Measurements from ENCODE around the gene RAMP3.

The RAMP3 gene

DNA sequence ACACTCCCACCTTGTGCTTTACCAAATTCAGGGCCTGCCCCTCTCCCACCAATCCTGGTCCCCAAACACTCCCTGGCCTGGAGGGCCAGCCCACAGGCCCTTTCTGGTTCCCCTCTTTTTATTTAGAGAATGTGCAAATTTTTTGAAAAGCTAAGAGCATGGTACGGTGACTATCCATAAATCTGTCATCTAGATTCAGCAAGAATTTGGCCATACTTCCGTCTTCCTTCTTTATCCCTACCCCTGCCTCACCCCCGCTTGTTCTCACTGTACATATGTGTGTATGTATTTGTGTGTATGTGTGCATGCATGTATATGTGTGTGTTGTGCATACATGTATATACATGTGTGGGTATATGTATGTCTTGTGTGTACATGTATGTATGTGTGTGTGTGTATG lies 38.0 kb upstream of the RAMP3 start:
- no peaks in the 10 kb centered on the region for H3K36me3 ChIP-seq (ENCODE audit: control insufficient read depth, insufficient read depth, low read length)
- no peak overlapping the region for H3K4me3 ChIP-seq (ENCODE audit: low read depth, low read length)
- no peaks in the 10 kb centered on the region for H3K9me3 ChIP-seq (ENCODE audit: control insufficient read depth, insufficient read depth, low read length)
- H3K27me3 ChIP-seq (ENCODE audit: control insufficient read depth, insufficient read depth, low read length), result no peaks in the 10 kb centered on the region
- peaks cover 14% of the 10 kb centered on the region for H3K4me1 ChIP-seq (ENCODE audit: control insufficient read depth, insufficient read depth, low read length)
- H3K27ac ChIP-seq (ENCODE audit: low read depth, low read length), result no peak overlapping the region
- H3K9ac ChIP-seq (ENCODE audit: low read depth, low read length), result no peak overlapping the region

DNA sequence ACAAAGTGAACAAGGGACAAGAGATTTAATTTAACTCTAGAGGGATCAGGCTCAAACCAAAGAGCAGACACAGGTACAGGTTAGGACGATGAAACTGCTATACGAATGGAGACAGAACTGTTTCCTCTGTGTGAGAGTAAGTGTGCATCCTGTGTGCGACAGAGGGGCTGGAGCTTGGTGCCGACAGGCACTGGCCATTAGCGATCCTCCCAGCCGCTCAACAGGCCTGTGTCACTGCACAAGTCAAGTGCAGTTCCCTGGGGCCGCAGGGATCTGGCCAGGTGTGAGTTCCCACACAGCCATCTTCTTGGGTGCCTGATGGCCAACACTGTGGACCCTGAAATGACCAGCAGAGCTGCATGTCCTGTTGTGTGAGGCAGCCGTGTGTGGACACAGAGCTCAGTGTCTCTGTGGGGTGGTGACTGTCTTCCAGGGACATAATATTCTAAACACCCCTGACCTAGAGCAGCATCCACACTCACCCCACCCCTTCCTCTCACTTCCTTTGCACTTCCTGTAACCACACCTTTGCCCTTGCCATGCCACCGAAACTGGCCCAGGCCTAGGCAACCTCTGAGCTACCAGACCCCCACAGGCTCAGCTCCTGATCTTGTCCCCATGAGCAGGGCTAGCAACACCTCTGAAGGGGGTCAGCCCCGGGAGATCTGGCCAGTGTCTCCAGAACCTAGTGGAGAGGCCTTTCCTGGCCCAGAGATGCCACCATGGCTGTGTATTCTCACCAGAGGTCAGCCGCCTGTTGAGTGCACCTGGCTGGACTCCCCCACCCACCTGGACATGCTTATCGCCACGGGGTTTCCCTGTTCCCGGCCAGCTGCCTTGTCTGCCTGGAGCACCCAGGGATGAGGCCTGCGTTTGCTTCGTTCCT lies 34.4 kb upstream of the RAMP3 start:
- peaks cover 14% of the 10 kb centered on the region for H3K4me1 ChIP-seq (ENCODE audit: control insufficient read depth, insufficient read depth, low read length)
- no peaks in the 10 kb centered on the region for H3K27me3 ChIP-seq (ENCODE audit: control insufficient read depth, insufficient read depth, low read length)
- no peak overlapping the region for H3K27ac ChIP-seq (ENCODE audit: low read depth, low read length)
- H3K9me3 ChIP-seq (ENCODE audit: control insufficient read depth, insufficient read depth, low read length), result no peaks in the 10 kb centered on the region
- no peak overlapping the region for H3K9ac ChIP-seq (ENCODE audit: low read depth, low read length)
- H3K36me3 ChIP-seq (ENCODE audit: control insufficient read depth, insufficient read depth, low read length), result no peaks in the 10 kb centered on the region
- no peak overlapping the region for H3K4me3 ChIP-seq (ENCODE audit: low read depth, low read length)

- H3K4me3 ChIP-seq (ENCODE audit: low read depth, low read length), result no peak overlapping the region
- H3K36me3 ChIP-seq (ENCODE audit: control insufficient read depth, insufficient read depth, low read length), result no peaks in the 10 kb centered on the region
- peak overlapping the region; percentile 2 for H3K27ac ChIP-seq (ENCODE audit: low read depth, low read length)
- H3K9ac ChIP-seq (ENCODE audit: low read depth, low read length), result no peak overlapping the region
- no peaks in the 10 kb centered on the region for H3K9me3 ChIP-seq (ENCODE audit: control insufficient read depth, insufficient read depth, low read length)
- H3K4me1 ChIP-seq (ENCODE audit: control insufficient read depth, insufficient read depth, low read length), result peaks cover 14% of the 10 kb centered on the region
- H3K27me3 ChIP-seq (ENCODE audit: control insufficient read depth, insufficient read depth, low read length), result no peaks in the 10 kb centered on the region
These were observed 33.5 kb upstream of the RAMP3 start for GRCh38 chr7:45123913-45124710.

DNA sequence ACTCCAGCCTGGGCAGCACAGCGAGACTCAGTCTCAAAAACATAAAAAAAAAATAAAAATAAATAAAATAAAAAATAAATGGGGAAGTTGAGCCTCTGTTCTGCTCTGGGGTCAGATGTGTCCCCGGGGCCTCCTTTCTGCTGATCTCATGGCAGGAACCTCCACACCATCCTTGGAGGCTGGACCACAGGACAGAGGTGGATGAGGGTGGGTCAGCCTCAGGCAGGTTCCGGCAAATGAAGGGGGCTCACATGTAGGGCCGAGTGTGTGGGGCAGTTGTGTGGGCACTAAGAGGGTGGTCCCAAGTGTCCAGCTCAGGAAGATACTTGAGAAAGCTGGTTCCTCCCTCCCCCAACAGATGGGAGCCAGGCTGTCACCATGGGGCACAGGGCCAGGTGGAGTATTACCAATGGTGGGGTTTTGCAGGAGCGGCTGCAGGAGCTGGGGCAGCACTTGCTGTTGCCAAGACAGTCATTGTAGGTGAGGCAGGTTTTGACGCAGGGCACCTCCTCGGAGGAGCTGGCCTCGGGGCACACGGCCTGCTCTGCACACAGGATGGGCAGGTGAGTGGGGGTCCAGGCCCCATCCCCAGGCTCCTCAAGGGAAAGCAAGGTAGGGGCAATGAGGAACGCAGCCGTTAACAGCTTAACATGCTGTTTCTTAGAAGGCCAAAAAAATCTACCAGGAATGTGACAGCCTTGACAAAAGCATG lies 32.2 kb upstream of the RAMP3 start:
- no peak overlapping the region for H3K4me3 ChIP-seq (ENCODE audit: low read depth, low read length)
- H3K9me3 ChIP-seq (ENCODE audit: control insufficient read depth, insufficient read depth, low read length), result no peaks in the 10 kb centered on the region
- H3K36me3 ChIP-seq (ENCODE audit: control insufficient read depth, insufficient read depth, low read length), result no peaks in the 10 kb centered on the region
- H3K4me1 ChIP-seq (ENCODE audit: control insufficient read depth, insufficient read depth, low read length), result peaks cover 14% of the 10 kb centered on the region
- no peak overlapping the region for H3K27ac ChIP-seq (ENCODE audit: low read depth, low read length)
- no peak overlapping the region for H3K9ac ChIP-seq (ENCODE audit: low read depth, low read length)
- H3K27me3 ChIP-seq (ENCODE audit: control insufficient read depth, insufficient read depth, low read length), result no peaks in the 10 kb centered on the region

- Histone ChIP-seq H3K9ac (ENCODE audit: low read depth, low read length) (no peak overlapping the region), H3K4me3 (ENCODE audit: low read depth, low read length) (no peak overlapping the region), H3K4me1 (ENCODE audit: control insufficient read depth, insufficient read depth, low read length) (peaks cover 14% of the 10 kb centered on the region), H3K27me3 (ENCODE audit: control insufficient read depth, insufficient read depth, low read length) (no peaks in the 10 kb centered on the region), H3K9me3 (ENCODE audit: control insufficient read depth, insufficient read depth, low read length) (no peaks in the 10 kb centered on the region), H3K27ac (ENCODE audit: low read depth, low read length) (no peak overlapping the region), H3K36me3 (ENCODE audit: control insufficient read depth, insufficient read depth, low read length) (no peaks in the 10 kb centered on the region)
These were observed 31.4 kb upstream of the RAMP3 start for GRCh38 chr7:45126201-45126600.

DNA sequence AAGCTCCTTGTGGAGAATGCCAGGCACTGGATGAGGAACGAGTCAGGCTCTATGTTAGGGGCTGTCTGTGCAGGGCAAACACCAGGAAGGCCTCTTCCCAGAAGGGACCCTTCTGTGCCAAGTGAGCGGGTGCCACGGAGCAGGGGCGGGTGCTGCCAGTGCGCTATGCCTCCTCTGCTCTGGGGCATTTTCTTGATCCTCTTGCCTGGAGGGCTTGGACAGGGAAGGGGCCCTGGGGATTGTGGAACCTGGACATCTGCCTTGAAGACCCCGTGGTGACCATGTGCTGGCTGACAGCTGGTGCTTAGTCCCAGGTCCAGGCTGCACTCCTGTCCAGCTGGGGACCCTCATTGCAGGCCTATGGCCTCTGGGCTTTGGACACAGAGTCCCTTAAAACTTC lies 30.7 kb upstream of the RAMP3 start:
- no peaks in the 10 kb centered on the region for H3K9me3 ChIP-seq (ENCODE audit: control insufficient read depth, insufficient read depth, low read length)
- no peak overlapping the region for H3K9ac ChIP-seq (ENCODE audit: low read depth, low read length)
- H3K27me3 ChIP-seq (ENCODE audit: control insufficient read depth, insufficient read depth, low read length), result no peaks in the 10 kb centered on the region
- H3K36me3 ChIP-seq (ENCODE audit: control insufficient read depth, insufficient read depth, low read length), result no peaks in the 10 kb centered on the region
- H3K4me3 ChIP-seq (ENCODE audit: low read depth, low read length), result no peak overlapping the region
- no peak overlapping the region for H3K27ac ChIP-seq (ENCODE audit: low read depth, low read length)
- peaks cover 14% of the 10 kb centered on the region for H3K4me1 ChIP-seq (ENCODE audit: control insufficient read depth, insufficient read depth, low read length)

DNA sequence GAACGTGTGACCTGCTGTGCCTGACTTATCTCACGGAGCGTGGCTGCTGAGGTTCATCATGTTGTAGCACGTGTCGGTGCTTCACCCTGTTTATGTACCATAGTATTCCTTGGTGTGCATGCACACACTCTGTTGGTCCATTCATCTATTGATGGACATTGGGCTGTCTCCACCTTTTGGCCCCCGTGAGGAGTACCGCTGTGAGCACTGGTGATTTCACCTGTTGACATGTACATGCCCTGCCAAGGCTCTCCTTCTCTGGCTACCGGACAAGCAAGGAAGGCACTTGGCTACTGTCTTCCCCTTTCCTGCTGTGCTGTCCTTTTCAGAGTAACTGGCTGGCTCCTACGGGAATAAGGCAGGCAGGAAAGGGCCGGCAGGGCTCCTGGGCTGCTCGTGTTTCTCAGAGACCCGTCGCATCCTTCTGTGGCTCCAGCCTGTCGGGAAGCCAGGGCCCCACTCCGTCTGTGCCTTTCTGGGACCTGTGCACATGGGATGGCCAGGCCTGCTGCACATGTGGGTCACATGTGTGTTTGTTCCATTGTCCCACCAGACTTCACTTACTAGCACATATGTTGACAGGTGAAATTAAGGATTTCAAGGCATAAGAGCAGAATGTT lies 28.3 kb upstream of the RAMP3 start:
- peaks cover 2% of the 10 kb centered on the region; the same call in 1 of the 2 replicates for H3K4me1 ChIP-seq (ENCODE audit: control insufficient read depth, insufficient read depth, low read length)
- no peak overlapping the region for H3K9ac ChIP-seq (ENCODE audit: low read depth, low read length)
- no peaks in the 10 kb centered on the region for H3K9me3 ChIP-seq (ENCODE audit: control insufficient read depth, insufficient read depth, low read length)
- H3K4me3 ChIP-seq (ENCODE audit: low read depth, low read length), result no peak overlapping the region
- H3K27me3 ChIP-seq (ENCODE audit: control insufficient read depth, insufficient read depth, low read length), result no peaks in the 10 kb centered on the region
- H3K27ac ChIP-seq (ENCODE audit: low read depth, low read length), result no peak overlapping the region
- no peaks in the 10 kb centered on the region for H3K36me3 ChIP-seq (ENCODE audit: control insufficient read depth, insufficient read depth, low read length)

DNA sequence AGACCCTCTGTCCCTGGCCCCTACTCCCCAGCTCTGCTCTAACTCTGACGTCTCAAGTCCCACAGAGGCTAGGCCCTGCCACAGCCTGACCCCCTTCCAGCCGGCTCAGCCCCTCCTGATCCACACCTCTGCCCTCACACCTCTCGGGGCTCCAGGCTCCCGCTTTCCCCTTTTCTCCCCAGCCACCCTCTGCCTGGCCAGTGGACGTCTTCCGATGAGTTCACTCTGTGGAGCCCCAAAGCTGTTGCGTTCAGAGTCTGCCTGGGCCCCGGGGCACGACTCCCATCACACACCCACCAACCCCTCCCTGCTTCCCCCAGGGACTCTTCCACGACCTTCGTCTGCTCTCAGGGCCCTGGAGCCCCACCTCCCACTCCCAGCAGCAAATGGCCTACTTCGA lies 27.7 kb upstream of the RAMP3 start:
- Histone ChIP-seq H3K9me3 (ENCODE audit: control insufficient read depth, insufficient read depth, low read length) (no peaks in the 10 kb centered on the region), H3K36me3 (ENCODE audit: control insufficient read depth, insufficient read depth, low read length) (no peaks in the 10 kb centered on the region), H3K4me3 (ENCODE audit: low read depth, low read length) (no peak overlapping the region)

DNA sequence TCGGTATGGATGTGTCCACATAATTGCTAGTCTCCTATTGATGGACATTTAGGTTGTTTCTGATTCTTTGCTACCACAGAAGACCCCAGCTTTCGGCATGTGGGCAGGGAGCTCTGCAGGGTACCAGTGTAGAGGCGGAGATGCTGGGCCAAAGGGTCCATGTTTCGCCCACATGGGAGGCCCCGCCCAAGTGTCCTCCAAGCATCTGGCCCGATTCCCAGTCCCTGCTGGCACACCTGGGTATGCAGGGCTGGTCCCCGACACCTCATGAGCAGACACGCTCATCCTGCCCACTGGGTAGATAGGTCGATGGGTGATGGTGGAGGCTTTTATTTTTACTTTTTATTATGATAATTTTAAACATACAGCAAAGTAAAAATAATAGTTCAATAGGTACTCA lies 26.7 kb upstream of the RAMP3 start:
- Histone ChIP-seq H3K27ac (ENCODE audit: low read depth, low read length) (no peak overlapping the region), H3K36me3 (ENCODE audit: control insufficient read depth, insufficient read depth, low read length) (no peaks in the 10 kb centered on the region), H3K27me3 (ENCODE audit: control insufficient read depth, insufficient read depth, low read length) (no peaks in the 10 kb centered on the region; the same call in 1 of the 2 replicates), H3K4me1 (ENCODE audit: control insufficient read depth, insufficient read depth, low read length) (no peaks in the 10 kb centered on the region), H3K9ac (ENCODE audit: low read depth, low read length) (no peak overlapping the region), H3K9me3 (ENCODE audit: control insufficient read depth, insufficient read depth, low read length) (no peaks in the 10 kb centered on the region), H3K4me3 (ENCODE audit: low read depth, low read length) (no peak overlapping the region)

More for the DNA sequence above, 27.7 kb upstream of the RAMP3 start:
- Histone ChIP-seq H3K27me3 (ENCODE audit: control insufficient read depth, insufficient read depth, low read length) (no peaks in the 10 kb centered on the region), H3K4me1 (ENCODE audit: control insufficient read depth, insufficient read depth, low read length) (no peaks in the 10 kb centered on the region), H3K27ac (ENCODE audit: low read depth, low read length) (no peak overlapping the region), H3K9ac (ENCODE audit: low read depth, low read length) (no peak overlapping the region)

DNA sequence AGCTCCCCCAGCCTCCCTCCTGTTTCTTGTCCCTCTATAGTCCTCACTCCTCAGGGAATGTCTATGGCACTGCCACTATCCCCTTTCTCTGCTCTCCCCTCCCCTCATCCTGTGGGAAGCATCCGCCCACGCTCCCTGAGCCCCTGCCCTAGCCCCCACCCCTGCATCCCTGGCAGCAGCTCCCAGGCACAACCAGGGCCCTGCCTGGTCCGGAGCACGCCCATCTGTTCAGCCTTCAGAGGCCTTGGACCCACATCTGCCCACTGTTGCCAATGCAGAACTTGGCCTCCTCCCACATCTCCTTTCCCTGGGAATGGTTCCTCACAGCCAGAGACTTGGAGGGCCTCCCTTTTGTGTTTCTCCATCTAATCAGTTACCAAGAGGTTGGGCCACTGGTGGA lies 25.7 kb upstream of the RAMP3 start:
- H3K4me1 ChIP-seq (ENCODE audit: control insufficient read depth, insufficient read depth, low read length), result no peaks in the 10 kb centered on the region
- no peak overlapping the region for H3K4me3 ChIP-seq (ENCODE audit: low read depth, low read length)
- no peak overlapping the region for H3K27ac ChIP-seq (ENCODE audit: low read depth, low read length)
- H3K27me3 ChIP-seq (ENCODE audit: control insufficient read depth, insufficient read depth, low read length), result no peaks in the 10 kb centered on the region; the same call in 1 of the 2 replicates
- H3K36me3 ChIP-seq (ENCODE audit: control insufficient read depth, insufficient read depth, low read length), result no peaks in the 10 kb centered on the region
- no peaks in the 10 kb centered on the region for H3K9me3 ChIP-seq (ENCODE audit: control insufficient read depth, insufficient read depth, low read length)
- H3K9ac ChIP-seq (ENCODE audit: low read depth, low read length), result no peak overlapping the region
